NCI-H2107 treated with DMSO at 0.1 percent for 48 hours (cell line): ENCODE results near the gene UBE2J1.

Experiments used
- DNase-seq: peaks from one replicate; lab custom pipeline; 2025; ENCODE audit not compliant: unreplicated experiment; lab: John Stamatoyannopoulos, UW

Gene UBE2J1

DNA sequence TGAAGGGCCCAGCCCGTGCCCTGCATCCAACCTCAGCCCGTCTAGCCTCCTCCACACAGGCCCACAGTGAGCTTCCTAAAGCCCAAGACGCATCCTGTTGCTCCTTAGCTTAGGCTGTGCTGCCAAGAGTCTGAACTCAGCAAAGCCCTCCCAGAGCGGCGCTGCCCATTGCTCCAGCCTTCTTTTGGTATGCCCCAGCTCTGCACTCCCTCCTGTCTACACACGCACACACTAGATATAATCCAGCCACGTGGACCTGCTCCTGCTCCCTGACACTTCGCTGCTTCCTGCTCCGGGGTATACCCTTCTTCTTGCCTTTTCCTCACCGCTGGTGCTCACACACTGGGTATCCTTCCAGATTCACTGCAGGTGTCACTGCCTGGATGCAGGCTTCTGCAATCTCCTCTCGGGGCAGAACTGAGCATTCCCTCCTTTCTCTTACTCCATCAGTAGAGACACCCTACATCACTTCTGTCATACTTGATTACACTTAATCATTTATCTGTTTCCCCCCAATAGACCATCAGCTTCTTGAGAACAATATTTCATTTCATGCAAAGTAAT, 61.2 kb downstream of the UBE2J1 start:
- no peak for DNase-seq

GRCh38 chr6:89290401-89291155, 61.9 kb downstream of the UBE2J1 start:
- DNase-seq: no peak

- no peak for DNase-seq
Measured at GRCh38 chr6:89289710-89290109, 62.8 kb downstream of the UBE2J1 start.

- DNase-seq: no peak
Measured at GRCh38 chr6:89287351-89288028, 65.0 kb downstream of the UBE2J1 start.

DNA sequence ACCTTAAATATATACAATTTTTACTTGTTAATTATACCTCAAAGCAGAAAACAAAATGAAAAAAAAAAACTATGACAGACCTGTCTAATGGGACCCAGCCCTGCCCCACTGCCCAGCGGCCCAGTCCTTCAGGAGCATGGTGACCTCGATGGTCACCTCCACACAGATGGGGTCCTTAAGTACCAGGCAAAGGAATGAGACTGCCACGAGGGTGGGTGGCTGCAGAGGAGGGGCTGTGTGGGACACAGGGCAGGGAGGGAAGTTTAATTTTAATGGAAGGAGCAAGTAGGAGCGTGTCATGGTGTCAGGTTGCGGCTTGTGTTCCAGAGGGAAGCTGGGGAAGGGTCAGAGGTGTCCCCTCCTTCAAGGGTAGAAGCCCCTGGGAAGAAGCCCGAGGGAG, 66.0 kb downstream of the UBE2J1 start:
- DNase-seq: no peak

GRCh38 chr6:89284963-89285735, 67.4 kb downstream of the UBE2J1 start:
- no peak for DNase-seq

DNA sequence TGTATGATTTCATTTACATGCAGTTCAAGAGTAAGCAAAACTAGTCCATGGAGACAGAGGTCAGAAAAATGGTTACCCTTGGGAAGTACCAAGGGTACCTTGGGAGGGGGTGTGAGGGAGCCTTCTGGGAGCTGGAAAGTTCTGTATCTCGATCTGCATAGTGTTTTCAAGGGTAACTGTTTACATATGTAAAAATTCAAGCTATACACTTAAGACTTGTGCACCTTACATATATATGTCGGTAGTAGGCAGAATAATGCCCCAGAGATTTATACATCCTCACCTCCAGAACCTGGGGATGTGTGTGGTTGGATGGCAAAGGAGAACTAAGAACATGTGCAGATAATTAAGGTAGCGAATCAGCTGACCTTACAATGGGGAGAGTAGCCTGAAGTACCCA, 68.4 kb downstream of the UBE2J1 start:
- DNase-seq: no peak

DNA sequence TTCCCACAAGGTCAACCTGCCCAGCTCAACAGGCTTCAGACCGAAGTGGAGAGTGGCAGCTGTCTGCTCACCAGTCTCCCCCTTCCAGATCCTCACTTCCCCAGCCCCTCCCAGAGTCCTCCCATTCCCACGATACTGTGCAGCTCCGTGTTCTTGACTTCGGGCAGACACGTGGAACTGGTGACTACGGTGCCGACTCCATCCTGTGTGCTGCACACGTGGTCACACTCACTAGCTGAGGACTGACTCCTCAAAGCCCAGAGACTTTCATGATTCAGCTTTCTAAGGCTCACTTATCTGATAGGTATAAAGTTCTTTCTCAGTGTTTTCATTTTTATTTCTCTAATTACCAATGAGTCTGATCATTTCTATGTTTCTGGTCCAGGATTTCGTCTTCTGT, 69.8 kb downstream of the UBE2J1 start:
- DNase-seq: no peak

DNA sequence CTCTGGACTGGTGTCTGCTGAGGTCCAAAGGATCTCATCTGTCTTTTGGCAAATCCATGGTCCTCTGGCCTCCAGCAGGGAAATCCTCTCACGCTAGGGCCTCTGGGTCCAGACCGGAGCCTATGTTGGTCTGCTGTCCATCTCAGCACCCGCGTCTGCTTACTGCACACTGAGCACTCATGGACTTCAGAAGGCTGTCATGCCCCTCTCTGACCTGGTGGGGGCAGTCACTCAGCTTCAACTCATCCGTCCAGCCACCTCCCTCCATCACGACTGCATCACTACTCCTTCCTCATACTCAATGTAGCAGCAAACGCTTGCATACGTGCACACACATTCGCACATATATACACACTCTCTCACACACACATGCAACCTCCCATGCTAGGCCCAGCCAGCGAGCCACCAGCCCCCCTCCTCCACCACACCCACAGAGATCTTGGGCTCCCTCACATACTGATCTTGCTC, 70.7 kb downstream of the UBE2J1 start:
- DNase-seq: no peak

DNA sequence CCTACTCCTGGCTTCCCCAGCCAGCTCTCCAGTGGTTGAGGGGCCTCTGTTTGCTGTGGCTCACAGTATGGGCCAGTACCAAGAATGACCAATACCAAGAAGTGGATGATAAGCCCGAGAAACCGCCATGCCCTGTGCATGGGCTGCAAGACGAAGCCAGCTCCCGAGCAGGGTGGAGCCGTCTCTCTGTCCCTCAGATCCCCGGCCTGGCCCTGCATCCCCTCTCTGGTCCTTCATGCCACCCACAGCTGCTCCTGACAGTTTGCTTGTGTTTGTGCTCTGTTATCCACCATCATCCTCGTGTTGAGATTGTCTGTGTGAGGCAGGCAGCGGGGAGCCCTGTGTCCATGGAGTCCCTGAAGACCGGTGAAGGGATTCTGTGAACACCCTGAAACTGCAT, 73.6 kb downstream of the UBE2J1 start:
- DNase-seq: no peak
